Left cardiac atrium (tissue), 4 donors: ENCODE measurements around the gene NOL12. TPM values are rescaled to one million over a fixed set of nuclear protein-coding genes. Genes with fewer than 3 reads are reported as not detected.

Experiments
- ATAC-seq, 2 donors: fragments of 200-7000 bp; cut with Tn5 transposase; one replicate each; pipeline ENCODE4 v1.9.1; 2020; ENCODE audit warnings: mild to moderate bottlenecking in 2 of 2, moderate library complexity in 2 of 2
- DNase-seq: peaks from one replicate; pipeline ENCODE4 v3.0.0-alpha.2; 2020
- intact Hi-C, 2 donors: fragments of 100-400 bp; cut with DNase I; formaldehyde crosslinking; loops; one replicate each; pipeline versions ENCODE4 v1.14.1 to v1.15.1; 2022 to 2023
- total RNA-seq, 2 donors: library from RNA; stranded (reverse); fragmentation: NEBNext Ultra II Directional; extraction: Animal tissue kit (Norgen Biotek cat#: 25700); gene quantifications; one replicate each; pipeline ENCODE4 v1.2.1, GENCODE V29; 2021
- donor health status: DM: no; HTN: yes; CAD: no.
- donor health status: DM: no; HTN: yes; CAD: no; lungs with severe emphysema.
- donor health status: DM: yes; HTN: yes; CAD: no.
- donor health status: Dilated cardiomyopathy.

The NOL12 gene
- total RNA-seq, 2 donors from 2014 or later, result 13.7 TPM

GRCh38 chr22:37732699-37733607, 46.8 kb downstream of the NOL12 start:
- ATAC-seq, result no peak
- peak; percentile 18 for DNase-seq
- intact Hi-C loops, result no loop called here

- peak in 1 of 2 donors; percentile 12 for ATAC-seq
- DNase-seq, result peak; percentile 25
- intact Hi-C loops, result no loop called here
These were observed 47.7 kb downstream of the NOL12 start for GRCh38 chr22:37733625-37734401.

- DNase-seq (peak; percentile 18), ATAC-seq (no peak)
- intact Hi-C loops, result no loop called here
These were observed 48.2 kb downstream of the NOL12 start for GRCh38 chr22:37734402-37734700.

DNA sequence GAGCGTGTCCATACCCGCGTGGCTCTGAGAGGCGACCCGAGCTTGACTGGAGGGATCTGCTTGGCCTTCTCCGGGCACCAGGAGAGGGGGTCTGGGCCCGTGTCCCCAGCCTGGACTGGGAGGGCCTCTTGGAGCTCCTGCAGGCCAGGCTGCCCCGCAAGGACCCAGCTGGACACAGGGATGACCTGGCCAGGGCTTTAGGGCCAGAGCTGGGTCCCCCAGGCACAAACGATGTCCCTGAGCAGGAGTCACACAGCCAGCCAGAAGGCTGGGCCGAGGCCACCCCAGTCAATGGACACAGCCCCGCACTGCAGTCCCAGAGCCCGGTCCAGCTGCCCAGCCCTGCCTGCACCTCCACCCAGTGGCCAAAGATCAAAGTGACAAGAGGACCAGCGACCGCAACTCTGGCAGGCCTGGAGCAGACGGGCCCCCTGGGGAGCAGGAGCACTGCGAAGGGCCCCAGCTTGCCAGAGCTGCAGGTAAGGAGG, 48.9 kb downstream of the NOL12 start:
- peak; percentile 12 to 27 for ATAC-seq
- peak; percentile 62 for DNase-seq
- intact Hi-C loops, result loop anchor here in 1 of 2 donors (5.0 kb wide), 1 partner anchor 48 kb away; the partner anchor contains the start of gene NOL12

DNA sequence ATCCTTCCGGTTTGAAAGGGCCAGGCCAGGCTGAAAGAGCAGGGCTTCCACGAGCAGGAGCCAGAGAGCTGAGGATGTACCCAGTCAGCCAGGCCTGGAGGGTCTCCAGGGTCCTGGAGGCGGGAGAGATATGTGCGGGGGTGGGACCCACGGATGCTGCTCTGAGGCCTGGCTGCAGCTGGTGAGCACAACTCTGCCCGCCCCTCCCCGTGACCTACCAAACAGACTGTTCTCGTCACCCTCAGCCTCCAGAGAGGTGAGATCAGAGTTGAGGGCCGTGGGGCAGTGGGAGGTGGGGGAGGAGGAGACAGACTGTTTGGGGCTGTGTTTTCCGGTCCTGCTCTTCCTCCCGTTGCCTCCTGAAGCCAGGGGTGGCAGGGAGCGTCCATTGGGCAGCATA, 52.9 kb downstream of the NOL12 start:
- intact Hi-C loops, result loop anchor here in 1 of 2 donors (5.0 kb wide), 1 partner anchor 52 kb away; the partner anchor contains the start of gene NOL12
- ATAC-seq, result peak; percentile 43 to 72
- peak; percentile 85 for DNase-seq

GRCh38 chr22:37739611-37740049, 53.5 kb downstream of the NOL12 start:
- intact Hi-C loops, result loop anchor here (5.0 kb wide), 1 partner anchor 52 kb away; the partner anchor contains the start of gene NOL12 (in 2 of the 2)
- ATAC-seq (peak in 1 of 2 donors; percentile 7), DNase-seq (peak; percentile 49)

DNA sequence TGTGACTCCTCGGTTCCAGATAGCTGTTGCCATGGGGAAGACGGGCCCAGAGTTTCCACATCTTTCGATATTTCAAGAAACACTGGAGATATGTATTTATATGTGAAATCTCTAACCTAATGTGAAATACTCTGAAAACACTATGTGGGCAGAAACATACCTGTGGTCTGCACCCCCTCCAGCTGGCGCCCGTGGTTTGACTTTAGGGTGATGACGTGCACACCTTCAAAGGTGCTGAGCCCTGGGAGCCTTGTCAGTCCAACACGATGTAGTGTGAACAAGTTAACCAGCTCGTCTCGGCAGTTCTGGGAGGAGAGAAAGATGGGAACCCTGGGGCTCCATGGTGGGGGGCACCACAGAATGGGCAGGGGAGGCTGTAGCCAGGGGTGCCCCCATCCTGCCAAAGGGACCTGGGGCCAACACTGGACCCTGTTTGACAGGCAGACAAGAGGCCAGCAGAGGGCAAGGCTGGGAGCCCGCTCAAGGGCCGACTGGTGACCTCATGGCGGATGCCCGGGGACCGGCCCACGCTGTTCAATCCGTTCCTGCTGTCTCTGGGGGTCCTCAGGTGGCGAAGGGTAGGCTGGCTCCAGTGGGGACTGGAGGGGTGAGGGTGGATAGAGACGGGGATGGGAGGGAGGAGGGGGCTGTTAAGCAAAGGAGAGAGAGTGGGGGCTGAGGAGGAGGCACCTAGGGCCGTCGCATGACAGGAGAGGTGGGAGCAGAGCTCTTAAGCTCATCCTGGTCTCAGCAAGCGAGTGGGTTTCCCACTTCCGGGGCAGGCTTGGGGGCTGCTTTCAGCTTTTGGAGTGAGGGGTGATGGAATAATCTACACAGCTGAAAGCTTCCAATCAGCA, 54.5 kb downstream of the NOL12 start:
- intact Hi-C loops, result loop anchor here in 1 of 2 donors (5.0 kb wide), 1 partner anchor 53 kb away; the partner anchor contains the start of gene NOL12
- ATAC-seq (peak; percentile 1 to 3), DNase-seq (no peak)

DNA sequence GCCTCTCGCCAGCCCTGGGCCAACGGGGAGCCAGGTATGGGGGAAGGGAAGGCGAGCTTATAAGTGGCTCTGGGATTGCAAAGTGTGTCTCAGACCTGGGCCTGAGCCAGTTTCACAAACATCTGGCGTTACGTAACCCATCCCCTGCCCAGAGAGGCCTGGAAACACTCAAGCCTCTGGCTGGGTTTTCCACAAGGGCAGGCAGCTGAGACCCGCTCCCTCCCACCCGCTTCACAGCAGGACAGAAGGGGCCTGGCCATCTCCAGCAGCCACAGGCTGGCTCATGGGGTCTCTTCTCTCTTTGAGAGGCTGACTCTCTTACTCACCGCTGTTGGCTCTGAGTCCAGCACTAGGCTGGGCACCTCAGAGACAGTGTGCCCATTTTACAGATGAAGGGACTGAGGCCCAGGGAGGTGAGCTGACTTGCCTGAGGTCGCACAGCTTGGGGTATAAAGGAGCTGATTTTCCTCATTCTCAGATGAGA, 55.2 kb downstream of the NOL12 start:
- intact Hi-C loops, result loop anchor here in 1 of 2 donors (5.0 kb wide), 1 partner anchor 54 kb away; the partner anchor contains the start of gene NOL12
- ATAC-seq (peak; percentile 58 to 60), DNase-seq (peak; percentile 83)

DNA sequence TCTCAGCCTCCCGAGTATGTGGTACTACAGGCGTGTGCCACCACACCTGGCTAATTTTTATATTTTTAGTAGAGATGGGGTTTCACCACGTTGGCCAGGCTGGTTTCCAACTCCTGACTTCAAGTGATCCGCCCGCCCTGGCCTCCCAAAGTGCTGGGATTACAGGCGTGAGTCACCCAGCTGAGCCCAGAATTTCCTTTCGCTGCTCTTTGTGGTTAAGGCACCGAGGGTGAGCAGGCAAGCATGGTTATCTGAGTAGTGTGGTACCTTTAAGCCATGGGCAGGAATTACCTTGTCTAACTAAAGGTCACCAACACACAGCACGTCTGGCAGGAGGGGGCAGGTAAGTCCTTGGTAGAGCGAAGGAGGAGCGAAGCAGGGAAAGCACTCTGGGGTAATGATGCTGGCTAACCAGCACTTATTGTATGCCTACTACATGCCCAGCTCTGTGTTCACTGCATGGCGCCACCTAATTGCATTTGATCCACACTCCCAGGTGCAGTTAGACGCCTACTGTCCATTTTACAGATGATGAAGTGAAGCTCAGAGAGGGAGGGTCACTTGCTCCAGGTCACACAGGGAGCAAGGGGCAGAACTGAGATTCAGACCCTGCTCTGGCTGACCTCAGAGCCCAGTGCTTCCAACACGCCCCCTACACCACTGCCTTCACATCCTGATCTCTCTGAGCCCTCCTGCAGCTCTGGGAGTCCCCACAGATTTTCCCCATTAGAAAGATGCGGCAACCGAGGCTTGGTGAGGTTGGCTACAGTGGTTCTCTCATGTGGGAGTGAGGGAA, 56.4 kb downstream of the NOL12 start:
- no peak for DNase-seq
- intact Hi-C loops, result loop anchor here in 1 of 2 donors (5.0 kb wide), 1 partner anchor 55 kb away; the partner anchor contains the start of gene NOL12
- ATAC-seq, result no peak

Other genes starting within 250 kb of the NOL12 start
- gene MFNG, start 200.0 kb upstream of the NOL12 start, total RNA-seq, result 10 to 100 TPM; 14.1 to 17.4 TPM
- gene CARD10, start 166.9 kb upstream of the NOL12 start, total RNA-seq, result 1 to 10 TPM; 7.7 to 9.2 TPM
- gene CDC42EP1, start 125.9 kb upstream of the NOL12 start, total RNA-seq, result 10 to 100 TPM; 20.9 to 44.6 TPM
- not detected for gene LGALS2, start 106.3 kb upstream of the NOL12 start, total RNA-seq
- gene GGA1, start 77.5 kb upstream of the NOL12 start, total RNA-seq, result 10 to 100 TPM; 24.4 to 26.6 TPM
- 1 to 10 TPM; 4.9 to 5.1 TPM for gene SH3BP1, start 46.7 kb upstream of the NOL12 start, total RNA-seq
- gene PDXP, start 27.6 kb upstream of the NOL12 start, total RNA-seq, result 10 to 100 TPM; 17.3 to 17.5 TPM
- 100 to 1,000 TPM; 599 to 917 TPM for gene LGALS1, start 10.7 kb upstream of the NOL12 start, total RNA-seq
- 100 to 1,000 TPM in 1 of 2 donors, 10 to 100 TPM in 1; 83.5 to 118 TPM for gene TRIOBP, start 10.7 kb downstream of the NOL12 start, total RNA-seq
- 10 to 100 TPM; 16.7 to 19.0 TPM for gene GCAT, start 121.6 kb downstream of the NOL12 start, total RNA-seq
- gene GALR3, start 137.0 kb downstream of the NOL12 start, total RNA-seq, result not detected
- gene ANKRD54, start 158.0 kb downstream of the NOL12 start, total RNA-seq, result 10 to 100 TPM in 1 of 2 donors, 1 to 10 TPM in 1; 9.9 to 12.8 TPM
- 100 to 1,000 TPM; 282 to 298 TPM for gene EIF3L, start 163.1 kb downstream of the NOL12 start, total RNA-seq
- gene MICALL1, start 220.0 kb downstream of the NOL12 start, total RNA-seq, result 10 to 100 TPM; 14.3 to 18.3 TPM